K562 (cell line): ENCODE measurements around the gene VARS1.
"Not testable (repeated sequence)": the region's sequence is repeated elsewhere in the genome, so short reads cannot be mapped to it uniquely, and the experiment has no call there.

Experiments
- HNRNPUL1 ChIP-seq: fragments of 200-400 bp; formaldehyde crosslinking; IDR thresholded peaks from 2 replicates; pipeline ENCODE4 v1.6.1; 2017; ENCODE audit warnings: low read length
- POLR2A ChIP-seq: fragments of 450-650 bp; conservative IDR thresholded peaks from 2 replicates; pipeline ENCODE4 v1.6.1; 2016
- POLR2AphosphoS5 ChIP-seq: IDR thresholded peaks from 2 replicates; pipeline ENCODE4 v1.6.1; 2011; ENCODE audit warnings: mild to moderate bottlenecking, low read depth, low read length, moderate library complexity; ENCODE audit not compliant: control insufficient read depth, insufficient read depth
- SMAD4 ChIP-seq: fragments of 250-450 bp; sonication (Bioruptor Pico); conservative IDR thresholded peaks from 2 replicates; pipeline ENCODE4 v1.8.0; 2021; ENCODE audit warnings: inconsistent platforms, mild to moderate bottlenecking, moderate library complexity
- TF ChIP-seq, protein P1 (sequence below), 2 experiments: fragments of 450-650 bp in 1 of 2; sonication (generic) in 1 of 2; formaldehyde crosslinking in 1 of 2; IDR thresholded peaks in 1 of 2; conservative IDR thresholded peaks in 1 of 2; 2 replicates each; pipeline versions ENCODE4 v1.6.1 to v1.8.1; 2016 to 2023; ENCODE audit warnings: mild to moderate bottlenecking in 2 of 2, moderate library complexity in 2 of 2, inconsistent platforms in 1 of 2, missing genetic modification reagents in 1 of 2

- peak; percentile 12; the same call in 1 of the 2 replicates for TF ChIP-seq POLR2AphosphoS5
- not testable (repeated sequence) for TF ChIP-seq HNRNPUL1; POLR2A; SMAD4 (CRISPR knock-in tag)
- TF ChIP-seq, protein P1, sequence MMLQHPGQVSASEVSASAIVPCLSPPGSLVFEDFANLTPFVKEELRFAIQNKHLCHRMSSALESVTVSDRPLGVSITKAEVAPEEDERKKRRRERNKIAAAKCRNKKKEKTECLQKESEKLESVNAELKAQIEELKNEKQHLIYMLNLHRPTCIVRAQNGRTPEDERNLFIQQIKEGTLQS (IDR thresholded peaks at IDR 0.05), result not testable (repeated sequence)
- TF ChIP-seq, protein P1 (CRISPR knock-in tag; conservative IDR thresholded peaks at IDR 0.05), result not testable (repeated sequence)
Measured at GRCh38 chr6:31839779-31840126, 44.2 kb upstream of the VARS1 start.
